Brain microvascular endothelial cell (primary cell): Measurements from ENCODE around the gene DDX25.

Experiments used
- DNase-seq: peaks from one replicate; pipeline ENCODE4 v3.0.0-alpha.2; 2020
- H3K27ac ChIP-seq: fragments of 250-450 bp; sonication (Bioruptor Pico); 2 replicates; pipeline ENCODE4 v1.5.1; 2020; ENCODE audit warnings: mild to moderate bottlenecking, moderate library complexity
- H3K27me3 ChIP-seq: fragments of 250-450 bp; sonication (Bioruptor Pico); replicated peaks from 2 replicates; pipeline ENCODE4 v1.5.1; 2020; ENCODE audit warnings: mild to moderate bottlenecking
- H3K36me3 ChIP-seq: fragments of 250-450 bp; sonication (Bioruptor Pico); replicated peaks from 2 replicates; pipeline ENCODE4 v1.5.1; 2020; ENCODE audit warnings: mild to moderate bottlenecking
- H3K4me3 ChIP-seq: 2 replicates; pipeline ENCODE4 v1.5.1; 2011; ENCODE audit warnings: low read depth, mild to moderate bottlenecking, control low read depth, low read length, moderate library complexity
- in situ Hi-C: cut with HindIII; loops from 2 replicates; pipeline ENCODE4 v1.10.0; 2017; ENCODE audit warnings: low sequenced_read_pairs, low pct_ligation_motif_present
- TF ChIP-seq, protein P1 (sequence below): IDR thresholded peaks from 2 replicates; pipeline ENCODE4 v1.5.1; 2011; ENCODE audit warnings: low read depth, mild to moderate bottlenecking, moderate library complexity, low read length, control low read depth, inconsistent platforms; ENCODE audit errors: missing control alignments

DDX25 gene

DNA sequence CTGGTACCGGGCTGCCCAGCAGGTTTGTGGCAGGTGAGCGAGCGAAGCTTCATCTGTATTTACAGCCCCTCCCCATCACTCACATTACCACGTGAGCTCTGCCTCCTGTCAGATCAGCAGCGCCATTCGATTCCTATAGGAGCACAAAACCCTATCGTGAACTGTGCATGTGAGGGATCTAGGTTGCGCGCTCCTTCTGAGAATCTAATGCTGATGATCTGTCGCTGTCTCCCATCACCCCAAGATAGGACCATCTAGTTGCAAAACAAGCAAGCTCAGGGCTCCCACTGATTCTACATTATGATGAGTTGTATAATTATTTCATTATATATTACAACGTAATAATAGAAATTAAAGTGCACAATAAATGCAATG lies 25.8 kb downstream of the DDX25 start:
- no peak for DNase-seq
- no peak overlapping the region for H3K4me3 ChIP-seq
- no peaks in the 10 kb centered on the region for H3K36me3 ChIP-seq
- no peak overlapping the region for H3K27ac ChIP-seq
- in situ Hi-C loops, result loop anchor here (25.0 kb wide), 1 partner anchor 257 kb away; no protein-coding TSS in a partner anchor
- TF ChIP-seq, protein P1, sequence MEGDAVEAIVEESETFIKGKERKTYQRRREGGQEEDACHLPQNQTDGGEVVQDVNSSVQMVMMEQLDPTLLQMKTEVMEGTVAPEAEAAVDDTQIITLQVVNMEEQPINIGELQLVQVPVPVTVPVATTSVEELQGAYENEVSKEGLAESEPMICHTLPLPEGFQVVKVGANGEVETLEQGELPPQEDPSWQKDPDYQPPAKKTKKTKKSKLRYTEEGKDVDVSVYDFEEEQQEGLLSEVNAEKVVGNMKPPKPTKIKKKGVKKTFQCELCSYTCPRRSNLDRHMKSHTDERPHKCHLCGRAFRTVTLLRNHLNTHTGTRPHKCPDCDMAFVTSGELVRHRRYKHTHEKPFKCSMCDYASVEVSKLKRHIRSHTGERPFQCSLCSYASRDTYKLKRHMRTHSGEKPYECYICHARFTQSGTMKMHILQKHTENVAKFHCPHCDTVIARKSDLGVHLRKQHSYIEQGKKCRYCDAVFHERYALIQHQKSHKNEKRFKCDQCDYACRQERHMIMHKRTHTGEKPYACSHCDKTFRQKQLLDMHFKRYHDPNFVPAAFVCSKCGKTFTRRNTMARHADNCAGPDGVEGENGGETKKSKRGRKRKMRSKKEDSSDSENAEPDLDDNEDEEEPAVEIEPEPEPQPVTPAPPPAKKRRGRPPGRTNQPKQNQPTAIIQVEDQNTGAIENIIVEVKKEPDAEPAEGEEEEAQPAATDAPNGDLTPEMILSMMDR, result no peak
- H3K27me3 ChIP-seq, result peaks cover 2% of the 10 kb centered on the region

GRCh38 chr11:125931116-125931515 lies 26.8 kb downstream of the DDX25 start:
- TF ChIP-seq, protein P1, result no peak
- DNase-seq, result no peak
- in situ Hi-C loops, result loop anchor here (25.0 kb wide), 1 partner anchor 256 kb away; no protein-coding TSS in a partner anchor
- Histone ChIP-seq H3K27me3 (peaks cover 2% of the 10 kb centered on the region), H3K27ac (no peak overlapping the region), H3K36me3 (no peaks in the 10 kb centered on the region), H3K4me3 (no peak overlapping the region)

DNA sequence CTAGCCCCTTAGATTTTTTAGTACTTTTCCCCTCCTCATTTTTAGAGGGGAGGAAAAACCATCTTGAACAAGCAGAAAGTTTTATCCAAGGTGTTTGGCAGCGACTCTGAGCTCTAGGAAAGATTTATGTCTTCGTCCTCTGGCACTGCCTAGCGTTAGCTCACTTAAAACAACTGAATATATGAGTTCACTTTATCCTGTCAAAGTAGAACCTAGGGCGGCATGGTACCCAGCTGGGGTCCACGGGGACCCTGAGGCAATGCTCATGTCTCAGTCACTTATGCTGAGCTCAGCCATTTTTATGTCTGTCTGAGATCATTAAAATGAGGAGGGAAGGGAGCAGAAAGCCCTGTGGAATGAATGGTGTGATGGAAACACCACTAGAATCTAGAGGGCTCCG lies 27.4 kb downstream of the DDX25 start:
- Histone ChIP-seq H3K27me3 (peaks cover 2% of the 10 kb centered on the region), H3K36me3 (no peaks in the 10 kb centered on the region), H3K27ac (no peak overlapping the region), H3K4me3 (no peak overlapping the region)
- in situ Hi-C loops, result loop anchor here (25.0 kb wide), 1 partner anchor 256 kb away; no protein-coding TSS in a partner anchor
- TF ChIP-seq, protein P1, result no peak
- DNase-seq, result no peak

DNA sequence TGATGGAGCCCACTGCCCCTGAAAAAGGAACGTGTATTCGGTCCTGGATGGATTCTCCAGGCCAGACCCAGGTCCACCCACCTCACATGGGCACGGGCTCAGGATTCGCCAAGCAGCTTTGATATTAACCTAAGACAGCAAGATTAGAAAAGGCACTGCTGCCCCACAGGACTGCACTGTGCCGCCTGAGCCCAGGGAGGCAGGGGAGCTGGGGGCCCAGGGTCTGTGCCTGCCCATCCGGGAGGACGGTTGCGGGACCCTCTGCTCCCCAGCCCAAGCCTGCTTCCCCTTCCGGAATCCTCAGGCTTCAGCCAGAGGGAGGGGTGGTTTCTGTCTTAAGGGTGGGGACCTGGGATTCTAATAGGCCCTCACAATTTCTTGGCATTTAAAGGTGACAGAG lies 28.0 kb downstream of the DDX25 start:
- TF ChIP-seq, protein P1, result no peak
- Histone ChIP-seq H3K36me3 (no peaks in the 10 kb centered on the region), H3K27ac (no peak overlapping the region), H3K27me3 (peaks cover 2% of the 10 kb centered on the region), H3K4me3 (no peak overlapping the region)
- in situ Hi-C loops, result loop anchor here (25.0 kb wide), 1 partner anchor 255 kb away; no protein-coding TSS in a partner anchor
- no peak for DNase-seq

DNA sequence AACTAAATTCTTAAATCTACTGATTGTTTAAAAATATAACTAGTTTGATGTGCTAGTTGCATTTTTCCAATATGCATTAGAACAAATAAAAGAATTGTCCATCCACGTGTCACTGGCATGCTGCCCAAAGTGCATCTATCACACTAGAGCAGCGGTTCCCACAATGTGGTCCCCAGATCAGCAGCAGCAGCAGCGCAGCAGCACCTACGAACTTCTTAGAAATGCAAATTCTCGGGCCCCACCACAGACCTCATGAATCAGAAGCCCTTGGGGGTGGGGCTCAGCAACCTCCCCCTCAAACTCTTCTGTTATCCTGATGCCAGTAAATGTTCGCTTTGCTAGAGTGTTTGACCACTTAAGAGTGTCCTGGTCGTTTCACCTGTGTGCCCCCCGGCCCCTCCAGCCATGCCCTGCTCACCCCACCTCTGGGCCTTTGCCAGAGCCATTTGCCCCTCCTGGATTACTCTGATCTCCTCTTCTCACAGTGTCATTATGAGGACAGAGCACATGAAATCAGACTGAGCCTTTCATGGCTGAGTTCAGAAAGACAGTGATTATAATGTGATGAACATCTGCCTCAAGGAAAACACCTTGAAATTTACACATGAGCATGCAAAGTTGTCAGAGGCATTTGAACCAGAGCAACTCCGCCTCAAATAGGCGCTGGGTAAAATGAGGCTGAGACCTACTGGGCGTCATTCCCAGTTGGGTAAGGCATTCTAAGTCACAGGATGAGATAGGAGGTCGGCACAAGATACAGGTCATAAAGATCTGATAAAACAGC lies 28.9 kb downstream of the DDX25 start:
- no peak for DNase-seq
- Histone ChIP-seq H3K27me3 (no peaks in the 10 kb centered on the region), H3K36me3 (no peaks in the 10 kb centered on the region), H3K27ac (no peak overlapping the region), H3K4me3 (no peak overlapping the region)
- in situ Hi-C loops, result loop anchor here (25.0 kb wide), 1 partner anchor 254 kb away; no protein-coding TSS in a partner anchor
- TF ChIP-seq, protein P1, result no peak
